Omental fat pad (tissue), 4 donors: ENCODE data around the gene LPCAT2. TPM values are rescaled to one million over a fixed set of nuclear protein-coding genes. Genes with fewer than 3 reads are reported as not detected.

Source experiments
- ATAC-seq: fragments of 150-250 bp; one replicate; pipeline ENCODE4 v1.9.1; 2016; ENCODE audit warnings: mild to moderate bottlenecking, moderate library complexity; ENCODE audit not compliant: low FRiP score
- DNase-seq: peaks from one replicate; pipeline ENCODE4 v3.0.0-alpha.2; 2019; ENCODE audit warnings: low spot score
- total RNA-seq, 4 donors: library from RNA; depleted of rRNA; stranded (reverse); fragments of >200 nt; gene quantifications; one replicate each; pipeline ENCODE4 v1.1.0, GENCODE V29; 2016
- TF ChIP-seq, protein P1 (sequence below), 3 donors: fragments of 450-650 bp; IDR thresholded peaks; one replicate each; pipeline ENCODE4 v1.5.1; 2016 to 2017; ENCODE audit warnings: antibody characterized with exemption in 3 of 3, mild to moderate bottlenecking in 3 of 3, moderate library complexity in 2 of 3

Gene LPCAT2
- total RNA-seq, 4 donors from 2014 or later: 9.6 to 20.5 (median 15.9) TPM

DNA sequence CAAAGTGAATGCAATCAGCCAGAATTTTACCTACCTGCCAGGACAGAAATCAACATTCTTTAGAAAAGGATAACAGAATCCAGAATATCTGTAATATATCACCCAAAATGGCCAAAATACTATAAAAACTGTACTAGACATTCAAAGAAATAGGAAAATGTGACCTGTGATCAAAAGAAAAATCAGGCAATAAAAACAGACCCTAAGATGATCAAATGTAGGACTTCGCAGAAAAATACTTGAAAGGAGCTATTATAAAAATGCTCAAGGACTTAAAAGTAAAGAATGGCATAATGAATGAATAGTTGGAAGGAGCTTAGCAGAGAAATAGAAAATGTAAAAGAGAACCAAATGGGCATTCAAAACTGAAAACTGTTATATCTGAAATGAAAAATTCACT lies 4.1 kb downstream of the LPCAT2 start:
- no peak for ATAC-seq
- no peak for DNase-seq
- TF ChIP-seq, protein P1, sequence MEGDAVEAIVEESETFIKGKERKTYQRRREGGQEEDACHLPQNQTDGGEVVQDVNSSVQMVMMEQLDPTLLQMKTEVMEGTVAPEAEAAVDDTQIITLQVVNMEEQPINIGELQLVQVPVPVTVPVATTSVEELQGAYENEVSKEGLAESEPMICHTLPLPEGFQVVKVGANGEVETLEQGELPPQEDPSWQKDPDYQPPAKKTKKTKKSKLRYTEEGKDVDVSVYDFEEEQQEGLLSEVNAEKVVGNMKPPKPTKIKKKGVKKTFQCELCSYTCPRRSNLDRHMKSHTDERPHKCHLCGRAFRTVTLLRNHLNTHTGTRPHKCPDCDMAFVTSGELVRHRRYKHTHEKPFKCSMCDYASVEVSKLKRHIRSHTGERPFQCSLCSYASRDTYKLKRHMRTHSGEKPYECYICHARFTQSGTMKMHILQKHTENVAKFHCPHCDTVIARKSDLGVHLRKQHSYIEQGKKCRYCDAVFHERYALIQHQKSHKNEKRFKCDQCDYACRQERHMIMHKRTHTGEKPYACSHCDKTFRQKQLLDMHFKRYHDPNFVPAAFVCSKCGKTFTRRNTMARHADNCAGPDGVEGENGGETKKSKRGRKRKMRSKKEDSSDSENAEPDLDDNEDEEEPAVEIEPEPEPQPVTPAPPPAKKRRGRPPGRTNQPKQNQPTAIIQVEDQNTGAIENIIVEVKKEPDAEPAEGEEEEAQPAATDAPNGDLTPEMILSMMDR (IDR thresholded peaks at IDR 0.05): no peak

DNA sequence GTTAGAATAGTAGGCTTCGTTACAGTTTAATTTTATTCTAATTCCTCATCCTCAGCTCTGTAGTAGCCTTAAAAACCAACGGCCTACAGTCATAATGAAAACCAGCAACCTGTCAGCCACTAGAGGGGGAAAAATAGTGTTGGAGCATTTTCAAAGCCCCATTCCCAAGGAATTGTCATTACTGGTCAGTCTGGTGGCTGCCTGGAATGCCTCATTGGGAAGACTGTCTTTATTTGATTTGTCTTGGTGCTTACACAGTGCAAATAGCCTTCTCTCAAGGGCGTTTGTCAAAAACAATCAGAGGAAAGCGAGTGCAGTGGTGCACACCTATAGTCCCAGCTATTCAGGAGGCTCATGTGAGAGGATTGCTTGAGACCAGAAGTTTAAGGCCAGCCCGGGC lies 4.7 kb downstream of the LPCAT2 start:
- ATAC-seq (no peak), DNase-seq (no peak)
- TF ChIP-seq, protein P1 (IDR thresholded peaks at IDR 0.05): no peak

DNA sequence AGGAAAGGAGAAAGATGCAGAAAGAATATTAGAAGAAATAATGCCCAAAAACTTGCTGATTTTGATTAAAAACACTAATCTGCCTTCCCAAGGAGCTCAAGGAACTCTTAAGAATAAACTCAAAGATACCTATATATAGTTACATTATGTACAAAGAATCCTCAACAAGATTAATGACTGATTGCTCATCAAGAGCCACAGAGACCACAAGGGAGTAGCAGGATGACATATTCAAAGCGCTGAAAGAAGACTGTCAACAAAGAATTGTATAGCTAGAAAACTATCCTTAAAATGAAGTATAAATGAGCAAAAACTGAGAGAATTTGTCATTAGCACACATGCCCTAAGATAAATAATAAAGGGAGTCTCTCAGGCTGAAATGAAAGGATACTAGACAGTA lies 6.2 kb downstream of the LPCAT2 start:
- DNase-seq: no peak
- TF ChIP-seq, protein P1 (IDR thresholded peaks at IDR 0.05): no peak
- ATAC-seq: no peak

DNA sequence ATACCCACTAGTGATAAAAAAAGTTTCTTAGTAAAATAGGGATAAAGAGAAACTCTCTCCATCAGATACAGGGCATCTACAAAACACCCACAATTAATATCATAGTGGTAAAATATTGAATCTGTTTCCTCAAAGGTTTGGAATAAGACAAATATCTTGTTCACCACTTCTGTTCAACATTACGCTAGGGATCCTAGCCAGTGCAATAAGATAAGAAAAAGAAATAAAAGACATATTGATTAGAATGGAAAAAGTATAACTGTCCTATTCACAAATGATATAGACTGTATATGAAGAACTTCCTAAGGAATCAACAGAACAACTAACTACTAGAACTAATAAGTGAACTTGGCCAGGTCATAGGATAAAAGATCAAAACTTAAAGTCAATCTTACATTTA lies 12.9 kb downstream of the LPCAT2 start:
- ATAC-seq: no peak
- no peak for DNase-seq
- TF ChIP-seq, protein P1 (IDR thresholded peaks at IDR 0.05): no peak

- ATAC-seq (no peak), DNase-seq (no peak)
- TF ChIP-seq, protein P1 (IDR thresholded peaks at IDR 0.05): no peak
Observed at GRCh38 chr16:55526441-55526840, 17.6 kb downstream of the LPCAT2 start.

DNA sequence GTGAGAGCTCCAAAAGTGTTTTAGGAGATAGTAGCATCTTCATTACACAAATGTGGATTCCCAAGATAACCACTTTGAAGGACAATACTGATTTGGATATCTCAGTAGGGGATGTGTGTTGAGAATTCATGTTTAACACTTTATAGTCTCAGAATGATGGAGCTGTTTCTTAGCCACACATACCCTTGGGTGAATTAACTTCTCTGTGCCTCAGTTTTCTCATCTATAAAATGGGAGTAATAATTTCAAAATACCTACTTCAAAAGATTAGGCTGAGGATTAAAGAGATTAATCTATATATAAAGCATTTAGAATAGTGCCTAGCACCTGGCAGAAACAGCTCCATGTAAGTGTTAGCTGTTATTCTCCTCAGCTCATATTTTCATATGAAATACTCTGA lies 19.0 kb downstream of the LPCAT2 start:
- no peak for ATAC-seq
- DNase-seq: no peak
- TF ChIP-seq, protein P1 (IDR thresholded peaks at IDR 0.05): no peak

GRCh38 chr16:55529018-55529417 lies 20.1 kb downstream of the LPCAT2 start:
- TF ChIP-seq, protein P1 (IDR thresholded peaks at IDR 0.05): no peak
- ATAC-seq (no peak), DNase-seq (no peak)
